GM21526 (cell line): ENCODE measurements around the gene E2F2.

Source experiments
- ATAC-seq: cut with Tn5 transposase; IDR thresholded peaks from one replicate; pipeline ENCODE4 v1.9.1; 2021; ENCODE audit warnings: moderate library complexity; ENCODE audit not compliant: unreplicated experiment, low FRiP score

Gene E2F2

DNA sequence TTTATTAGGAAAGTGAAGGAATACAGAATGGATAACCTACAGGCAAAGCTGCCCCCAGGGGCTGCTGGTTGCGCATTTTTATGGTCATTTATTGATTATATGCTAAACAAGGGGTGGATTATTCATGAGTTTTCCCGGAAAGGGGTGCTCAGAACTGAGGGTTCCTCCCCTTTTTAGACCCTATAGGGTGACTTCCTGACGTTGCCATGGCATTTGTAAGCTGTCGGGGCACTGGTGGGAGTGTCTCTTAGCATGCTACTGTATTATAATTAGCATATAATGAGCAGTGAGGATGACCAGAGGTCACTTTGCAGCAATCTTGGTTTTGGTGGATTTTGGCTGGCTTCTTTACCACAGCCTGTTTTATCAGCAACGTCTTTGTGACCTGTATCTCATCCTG is 41.2 kb downstream of the E2F2 start:
- ATAC-seq, result no peak

GRCh38 chr1:23485002-23485332 is 46.1 kb downstream of the E2F2 start:
- ATAC-seq, result no peak

- no peak for ATAC-seq
These were observed 46.6 kb downstream of the E2F2 start for GRCh38 chr1:23484253-23485001.

GRCh38 chr1:23483321-23484252 is 47.4 kb downstream of the E2F2 start, which contains the start of gene ASAP3:
Gene ASAP3 (minus strand): TSS chr1:23484179. CDS start chr1:23484133, 46 bp downstream.
- ATAC-seq, result no peak

- ATAC-seq, result no peak
These were observed 49.1 kb downstream of the E2F2 start for GRCh38 chr1:23481904-23482303.

DNA sequence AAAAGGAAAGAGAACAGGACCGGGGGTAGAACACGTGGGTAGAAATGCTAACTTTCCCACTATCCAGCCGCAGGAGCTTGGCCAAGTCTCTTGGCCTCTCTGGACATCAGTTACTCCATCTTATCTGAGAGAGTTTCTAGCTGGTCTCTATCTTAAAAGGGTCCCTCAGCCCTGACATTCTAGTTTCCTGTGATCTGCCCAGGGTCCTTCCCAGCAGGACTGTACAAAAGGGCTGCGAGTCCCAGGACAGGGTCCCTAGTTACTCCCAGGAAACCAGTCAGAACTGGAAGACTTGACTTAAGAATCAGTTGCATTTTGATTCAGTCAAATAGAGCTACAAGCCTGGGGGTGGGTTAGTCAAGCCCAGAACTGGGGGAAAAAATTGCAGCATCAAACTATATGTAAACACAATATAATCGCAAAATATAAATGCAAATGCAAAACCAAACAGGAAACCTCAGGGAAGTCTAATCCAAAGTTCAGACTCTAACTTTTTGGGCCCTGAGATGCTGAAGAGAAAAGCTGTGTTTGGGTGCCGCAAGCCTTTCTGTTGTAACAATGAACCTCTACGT is 49.9 kb downstream of the E2F2 start:
- ATAC-seq, result no peak

GRCh38 chr1:23480187-23481025 is 50.6 kb downstream of the E2F2 start:
- ATAC-seq, result no peak

GRCh38 chr1:23479666-23479941 is 51.4 kb downstream of the E2F2 start:
- no peak for ATAC-seq

DNA sequence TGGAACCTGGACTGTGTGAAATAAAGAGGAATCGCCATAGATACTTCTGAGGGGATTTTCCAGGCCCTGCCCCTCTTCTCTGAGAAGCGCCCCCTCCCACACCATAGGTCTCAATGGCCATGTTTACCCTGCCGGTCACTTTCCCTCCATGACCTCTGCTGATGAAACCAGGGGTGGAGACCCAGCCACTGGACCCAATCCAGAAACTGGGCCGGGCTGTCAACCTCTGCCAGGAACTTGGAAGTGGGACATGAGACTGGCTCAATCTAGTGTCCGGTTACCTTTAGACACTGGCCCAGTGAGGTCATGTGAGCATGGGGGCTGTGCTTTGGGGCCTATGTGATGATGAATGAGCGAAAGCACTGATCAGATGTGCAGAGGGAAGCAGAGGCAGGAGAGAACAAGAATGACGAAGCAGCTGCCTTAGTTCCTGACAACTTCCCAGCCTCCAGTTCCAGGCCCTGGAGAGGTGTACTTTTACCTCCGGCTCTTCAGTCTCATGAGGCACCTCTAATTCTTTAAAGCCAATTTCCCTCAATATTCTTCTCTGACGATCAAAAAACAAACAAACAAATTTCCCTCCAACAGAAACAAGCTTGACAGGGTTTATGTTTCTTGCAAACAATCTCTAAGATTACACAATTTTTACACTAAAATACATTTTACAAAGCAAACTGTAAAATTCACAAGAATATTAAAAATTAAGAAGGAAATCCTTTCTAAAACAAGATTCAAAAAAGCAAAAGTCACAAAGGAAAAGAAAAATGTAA is 52.0 kb downstream of the E2F2 start:
- no peak for ATAC-seq

- ATAC-seq, result no peak
These were observed 53.5 kb downstream of the E2F2 start for GRCh38 chr1:23477359-23478144.

GRCh38 chr1:23475641-23476040 is 55.4 kb downstream of the E2F2 start:
- no peak for ATAC-seq

- ATAC-seq, result no peak
These were observed 55.9 kb downstream of the E2F2 start for GRCh38 chr1:23475134-23475628.

DNA sequence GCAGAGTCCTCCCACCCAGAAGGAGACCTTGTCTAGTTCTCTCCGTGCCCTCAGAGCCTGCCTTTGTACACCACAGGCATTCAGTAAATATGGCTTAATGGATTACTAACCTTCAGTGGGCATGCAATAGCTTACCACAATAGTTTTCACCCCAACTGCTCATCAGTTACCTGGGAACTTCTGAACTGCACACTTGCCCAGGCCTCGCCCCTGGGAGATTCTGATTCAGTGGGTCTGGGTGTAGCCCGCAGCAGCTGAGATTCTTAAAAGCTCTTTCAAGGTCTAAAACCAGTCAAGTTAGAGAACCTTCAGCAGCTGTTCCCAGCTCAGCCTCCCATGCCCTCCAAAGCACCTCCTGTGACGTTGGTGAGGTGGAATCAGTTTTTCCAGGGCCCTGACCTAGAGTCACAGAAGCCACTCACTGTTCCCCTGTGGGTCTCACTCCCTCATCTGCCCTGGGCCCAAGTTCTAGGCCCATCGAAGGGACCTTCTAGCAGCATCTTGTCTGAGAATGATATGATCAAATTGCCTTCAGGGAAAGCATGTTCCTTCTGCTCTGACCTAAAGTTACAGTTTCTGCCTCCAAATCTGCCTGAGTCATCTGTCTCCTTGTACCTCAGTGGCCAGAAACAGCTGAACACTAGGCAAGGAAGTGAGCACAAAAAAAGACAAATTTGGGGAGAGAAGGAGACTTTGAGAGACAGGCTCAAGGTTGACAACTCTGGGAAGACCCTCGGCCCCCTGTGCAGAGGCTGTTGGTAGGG is 57.8 kb downstream of the E2F2 start:
- ATAC-seq, result no peak

- ATAC-seq, result no peak
These were observed 58.5 kb downstream of the E2F2 start for GRCh38 chr1:23472351-23473036.

- no peak for ATAC-seq
These were observed 59.5 kb downstream of the E2F2 start for GRCh38 chr1:23471473-23472075.

- ATAC-seq, result no peak
These were observed 60.6 kb downstream of the E2F2 start for GRCh38 chr1:23470282-23471070.
